ENCODE results near the gene COA6. TPM values are rescaled to one million over a fixed set of nuclear protein-coding genes. Genes with fewer than 3 reads are reported as not detected.

COA6 gene
- total RNA-seq, 1 donor from 2014 or later = 40.1 TPM

GRCh38 chr1:234405676-234406075 is 32.4 kb downstream of the COA6 start:
- intact Hi-C loops (cut with micrococcal nuclease) = loop anchor here (10.0 kb wide), 1 partner anchor 1001 kb away; no protein-coding TSS in a partner anchor

- intact Hi-C loops (cut with micrococcal nuclease) = loop anchor here (10.0 kb wide), 1 partner anchor 1002 kb away; no protein-coding TSS in a partner anchor
Observed at GRCh38 chr1:234406871-234407270, 33.6 kb downstream of the COA6 start.

GRCh38 chr1:234408757-234409156 is 35.5 kb downstream of the COA6 start:
- intact Hi-C loops (cut with micrococcal nuclease) = loop anchor here (1.0 to 10.0 kb wide), 9 partner anchors 15 to 1004 kb away; partner anchors contain the start of genes COA6 and TARBP1

DNA sequence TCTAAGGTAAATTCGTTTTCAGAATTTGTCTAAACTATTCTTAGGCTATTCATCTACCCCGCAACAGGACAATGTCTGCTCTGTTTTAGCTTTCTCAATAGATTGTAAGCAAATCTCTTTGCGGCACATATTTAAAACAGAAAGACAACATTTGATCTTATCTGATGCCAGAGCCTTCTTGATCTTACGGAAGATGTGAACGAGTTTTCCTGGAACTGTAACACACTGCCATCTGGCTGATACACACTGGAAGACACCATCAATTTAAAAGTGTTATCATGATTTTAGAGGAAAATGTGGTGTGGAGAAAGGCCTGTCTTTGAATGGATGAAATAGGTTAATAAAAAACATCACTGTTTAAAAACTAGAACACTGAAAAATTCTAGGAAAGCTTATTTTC is 36.1 kb downstream of the COA6 start:
- intact Hi-C loops (cut with micrococcal nuclease) = loop anchor here (1.0 to 10.0 kb wide), 9 partner anchors 16 to 1005 kb away; partner anchors contain the start of genes COA6 and TARBP1

GRCh38 chr1:234412830-234413229 is 39.6 kb downstream of the COA6 start:
- intact Hi-C loops (cut with micrococcal nuclease) = no loop called here

GRCh38 chr1:234413485-234413884 is 40.2 kb downstream of the COA6 start:
- intact Hi-C loops (cut with micrococcal nuclease) = no loop called here

GRCh38 chr1:234413990-234414389 is 40.7 kb downstream of the COA6 start:
- intact Hi-C loops (cut with micrococcal nuclease) = no loop called here

DNA sequence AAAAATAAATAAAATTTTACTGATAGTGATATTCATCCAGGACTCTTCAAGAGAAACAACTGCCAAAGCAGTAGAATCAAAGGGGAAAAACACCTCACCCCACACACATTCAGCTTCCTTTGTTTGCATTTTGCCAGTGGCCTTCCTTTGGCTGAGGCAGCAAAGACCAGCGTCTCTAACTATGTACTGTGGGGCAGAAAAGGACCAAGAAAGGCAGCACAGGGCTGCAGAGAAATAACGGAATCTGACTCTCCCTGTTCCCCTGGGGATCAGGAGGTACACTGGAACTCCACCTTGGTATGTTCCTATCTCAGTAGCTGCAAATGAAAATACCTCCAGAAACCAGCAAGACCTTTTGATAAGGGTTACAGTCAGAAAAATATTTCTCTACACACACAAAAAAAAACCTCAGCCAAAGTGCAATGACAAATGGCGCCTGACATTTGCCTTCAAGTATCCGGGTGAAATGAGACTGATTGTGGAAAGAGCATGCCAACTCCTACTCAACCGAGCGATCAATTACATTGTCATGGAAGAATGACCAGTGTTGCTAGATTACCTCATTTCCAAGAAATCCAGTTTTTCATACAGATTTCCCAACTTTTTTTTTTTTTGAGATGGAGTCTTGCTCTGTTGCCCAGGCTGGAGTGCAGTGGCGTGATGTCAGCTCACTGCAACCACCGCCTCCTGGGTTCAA is 54.8 kb downstream of the COA6 start:
- intact Hi-C loops (cut with micrococcal nuclease) = no loop called here

- intact Hi-C loops (cut with micrococcal nuclease) = no loop called here
Observed at GRCh38 chr1:234429434-234429806, 56.2 kb downstream of the COA6 start.

GRCh38 chr1:234430691-234431090 is 57.4 kb downstream of the COA6 start:
- intact Hi-C loops (cut with micrococcal nuclease) = no loop called here

DNA sequence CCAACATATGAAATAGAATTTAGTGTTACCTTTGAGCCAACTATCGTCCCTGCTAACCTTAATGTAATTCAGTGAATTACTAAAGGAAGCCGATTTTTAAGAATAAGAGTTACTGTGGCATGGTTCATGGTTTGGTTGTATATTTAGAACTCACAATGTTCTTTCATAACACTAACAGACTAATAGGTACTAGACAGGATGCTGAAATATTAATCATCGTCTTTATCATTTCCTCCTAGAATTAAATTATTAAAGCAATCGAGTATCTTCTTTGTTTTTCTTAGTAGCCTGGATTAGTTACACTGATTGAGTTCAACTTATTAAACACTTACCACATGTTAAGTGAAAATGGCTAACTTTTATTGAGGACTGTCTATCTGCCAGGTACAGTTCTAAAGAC is 58.0 kb downstream of the COA6 start:
- intact Hi-C loops (cut with micrococcal nuclease) = no loop called here

- intact Hi-C loops (cut with micrococcal nuclease) = no loop called here
Observed at GRCh38 chr1:234433563-234434285, 60.5 kb downstream of the COA6 start.

Other genes with a start within 250 kb of the COA6 start
- gene TARBP1, start 105.7 kb downstream of the COA6 start, total RNA-seq = 44.6 and 48.4 TPM in 2 replicates
- 160 and 166 TPM in 2 replicates for gene IRF2BP2, start 236.7 kb downstream of the COA6 start, total RNA-seq

All from T-helper 1 cell treated with Interleukin-12 subunit alpha and Interleukin-12 subunit beta and Interleukin-4 antibody, amounts not matched to agents 30 ng/mL and 1 ng/mL, for 36 hours (primary cell).